Measurements from ENCODE around the gene TRMT10A. TPM values are rescaled to one million over a fixed set of nuclear protein-coding genes. Genes with fewer than 3 reads are reported as not detected.
"Not testable (repeated sequence)": the region's sequence is repeated elsewhere in the genome, so short reads cannot be mapped to it uniquely, and the experiment has no call there.

The TRMT10A gene
- total RNA-seq, 1 donor from 2014 or later: 6.9 TPM

GRCh38 chr4:99540277-99540939 lies 23.4 kb downstream of the TRMT10A start:
- no peak for DNase-seq

- DNase-seq: no peak
Observed at GRCh38 chr4:99537674-99538073, 26.2 kb downstream of the TRMT10A start.

DNA sequence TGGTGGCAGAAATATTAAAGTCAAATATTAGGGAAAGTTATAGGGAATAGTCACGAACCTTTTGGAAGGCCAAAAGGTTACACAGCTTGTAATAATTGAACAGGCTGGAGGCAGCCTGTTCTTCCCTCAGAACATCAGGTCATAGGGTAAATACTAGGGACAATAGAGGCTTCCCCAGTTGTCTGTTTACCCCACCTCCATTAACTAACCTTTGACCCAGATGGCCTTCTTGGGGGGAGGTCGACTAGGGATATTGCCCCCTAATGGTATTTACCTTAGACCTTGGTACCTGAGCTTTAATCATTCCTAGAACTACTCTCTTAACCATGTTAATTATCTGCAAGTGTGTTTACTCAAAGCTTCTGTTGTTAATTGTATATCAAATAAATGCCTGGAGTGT lies 27.0 kb downstream of the TRMT10A start:
- no peak for DNase-seq

- DNase-seq: no peak
Observed at GRCh38 chr4:99536271-99536670, 27.6 kb downstream of the TRMT10A start.

DNA sequence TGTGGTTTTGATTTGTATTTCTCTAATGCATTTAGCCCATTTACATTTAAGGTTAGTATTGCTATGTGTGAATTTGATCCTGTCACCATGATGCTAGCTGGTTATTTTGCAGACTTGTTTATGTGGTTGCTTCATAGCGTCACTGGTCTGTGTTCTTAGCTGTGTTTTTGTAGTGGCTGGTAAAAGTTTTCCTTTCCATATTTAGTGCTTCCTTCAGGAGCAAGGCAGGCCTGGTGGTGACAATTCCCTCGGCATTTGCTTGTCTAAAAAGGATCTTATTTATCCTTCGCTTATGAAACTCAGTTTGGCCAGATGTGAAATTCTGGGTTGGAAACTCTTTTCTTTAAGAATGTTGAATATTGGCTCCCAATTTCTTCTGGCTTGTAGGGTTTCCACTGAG lies 29.1 kb downstream of the TRMT10A start:
- DNase-seq: not testable (repeated sequence)

- DNase-seq: no peak
Observed at GRCh38 chr4:99529956-99530355, 33.9 kb downstream of the TRMT10A start.

DNA sequence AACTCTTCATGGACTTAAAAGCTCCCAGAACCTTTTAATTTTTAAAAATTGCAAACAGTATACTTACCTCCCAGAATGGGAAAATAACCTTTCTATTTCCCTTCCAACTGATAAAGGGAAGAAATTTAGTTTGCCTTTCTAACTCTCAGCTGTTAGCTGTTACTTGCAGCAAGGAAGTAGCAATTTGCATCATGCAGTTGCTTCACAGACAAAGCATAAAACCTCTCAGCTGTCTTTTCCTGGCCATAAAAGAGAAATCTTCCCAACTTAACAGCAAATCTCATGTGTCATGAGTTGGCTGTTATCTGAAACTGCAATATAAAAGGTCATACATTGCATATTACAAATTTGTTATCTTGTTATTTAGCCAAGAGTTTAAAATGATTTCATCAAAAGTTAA lies 34.6 kb downstream of the TRMT10A start:
- DNase-seq: no peak

GRCh38 chr4:99518601-99519295 lies 45.1 kb downstream of the TRMT10A start:
- DNase-seq: no peak

DNA sequence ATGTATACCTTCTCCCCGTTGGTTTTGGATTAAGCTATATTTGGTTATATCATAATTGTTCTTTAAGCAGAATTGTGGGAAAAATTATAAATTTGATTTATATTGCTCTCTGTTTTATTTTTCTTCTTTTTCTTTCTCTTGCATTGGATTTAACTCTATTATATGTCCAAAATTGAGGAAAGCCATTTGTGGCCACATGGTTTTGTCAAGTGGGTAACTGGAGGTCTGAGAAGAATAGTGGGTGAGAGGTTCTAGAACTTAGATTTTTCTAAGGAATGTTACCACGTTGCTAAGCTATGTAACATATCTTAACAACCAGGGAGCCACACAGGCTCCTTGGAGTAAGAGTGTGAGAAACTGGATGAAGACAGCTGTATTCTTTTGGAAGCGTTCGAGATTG lies 53.1 kb downstream of the TRMT10A start, which contains the start of gene C4orf17:
Gene C4orf17, plus strand, starts transcription at position 301 of the 400 bp plus-strand sequence. CDS start 2,061 bp downstream, outside the sequence.
- no peak for DNase-seq

DNA sequence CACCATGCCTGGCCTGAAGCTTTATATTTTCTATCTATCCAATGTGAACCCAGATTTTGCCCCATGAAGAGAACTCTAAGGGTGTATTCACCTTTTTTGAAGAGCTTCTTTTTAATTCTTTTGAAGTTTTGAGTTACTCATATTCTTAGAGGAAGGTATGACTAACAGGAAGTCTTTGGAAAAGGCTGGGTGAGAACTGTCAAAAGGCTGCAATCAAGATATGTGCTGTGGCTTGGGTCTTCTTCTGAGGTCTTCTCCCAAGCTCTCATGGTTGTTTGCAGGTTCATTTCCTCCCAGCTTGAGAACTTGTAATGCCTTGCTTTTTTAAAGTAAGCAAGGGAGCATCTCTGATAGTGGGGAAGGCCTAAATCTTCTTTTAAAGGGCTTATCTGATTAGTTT lies 56.1 kb downstream of the TRMT10A start:
- no peak for DNase-seq

DNA sequence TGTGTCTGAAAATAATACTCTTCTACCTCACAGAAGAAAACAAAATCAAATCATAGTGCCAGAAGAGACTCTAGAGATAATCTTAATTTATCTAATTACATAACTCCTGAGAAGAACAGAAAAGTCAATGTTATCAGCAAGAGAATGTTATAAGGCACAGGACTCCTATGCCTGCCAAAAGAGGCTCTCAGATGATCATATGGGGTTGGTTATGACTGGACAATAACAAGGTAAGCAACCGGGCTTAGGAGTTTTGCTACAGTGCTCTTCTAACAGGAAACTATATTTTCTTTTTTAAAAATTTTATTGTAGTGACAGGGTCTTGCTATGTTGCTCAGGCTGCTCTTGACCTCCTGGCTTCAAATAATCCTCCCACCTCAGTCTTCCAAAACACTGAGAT lies 56.5 kb downstream of the TRMT10A start:
- DNase-seq: no peak

GRCh38 chr4:99506781-99507180 lies 57.1 kb downstream of the TRMT10A start:
- DNase-seq: no peak

- no peak for DNase-seq
Observed at GRCh38 chr4:99504804-99505502, 58.9 kb downstream of the TRMT10A start.

Other genes with a start within 250 kb of the TRMT10A start
- gene ADH1B, start 242.6 kb downstream of the TRMT10A start, total RNA-seq: 175 TPM
- 2.3 TPM for gene ADH1C, start 211.3 kb downstream of the TRMT10A start, total RNA-seq
- gene ADH7, start 128.7 kb downstream of the TRMT10A start, total RNA-seq: 1.3 TPM
- not detected for gene C4orf17, start 53.0 kb downstream of the TRMT10A start, total RNA-seq
- gene MTTP, start 10.8 kb upstream of the TRMT10A start, total RNA-seq: 0.30 TPM
- gene C4orf54, start 93.8 kb upstream of the TRMT10A start, total RNA-seq: 15.6 TPM